ENCODE data around the gene MTG2.

The MTG2 gene

DNA sequence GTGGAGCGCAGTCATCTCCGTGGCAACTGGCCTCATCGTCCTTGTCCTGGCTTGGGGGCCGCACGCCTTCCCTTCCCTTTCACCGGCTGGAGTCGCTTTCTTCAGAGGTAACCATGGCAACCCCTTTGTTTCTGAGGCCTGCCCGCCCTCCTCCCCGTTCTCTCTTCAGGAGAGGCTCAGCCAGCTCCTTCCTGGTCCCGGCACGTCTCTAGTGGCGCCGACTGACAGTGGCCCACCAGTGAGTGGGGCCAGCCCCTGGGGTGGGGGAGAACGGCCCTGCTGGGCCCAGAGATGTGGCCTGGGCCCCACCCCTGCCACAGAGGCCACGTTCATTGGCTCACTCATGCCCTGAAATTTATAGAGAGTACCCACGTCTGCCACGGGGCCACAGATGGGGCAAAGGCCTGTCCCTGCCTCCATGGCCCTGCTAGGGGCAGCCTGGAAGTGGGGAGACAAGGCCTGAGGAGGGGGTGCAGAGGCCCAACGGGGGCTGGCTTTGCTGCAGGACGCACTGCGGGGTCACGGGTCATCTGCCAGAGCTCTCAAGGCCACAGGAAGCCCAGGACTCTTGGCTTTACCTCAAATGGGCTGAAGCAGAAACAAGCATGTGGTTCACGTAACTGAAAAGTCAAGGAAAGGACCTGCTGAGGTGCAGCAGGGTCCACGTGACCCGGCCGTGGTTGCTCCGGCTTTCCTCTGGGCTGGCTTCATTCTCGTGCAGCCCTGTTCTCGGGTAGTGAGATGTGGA is 54.1 kb downstream of the MTG2 start:
- no peak for DNase-seq

DNA sequence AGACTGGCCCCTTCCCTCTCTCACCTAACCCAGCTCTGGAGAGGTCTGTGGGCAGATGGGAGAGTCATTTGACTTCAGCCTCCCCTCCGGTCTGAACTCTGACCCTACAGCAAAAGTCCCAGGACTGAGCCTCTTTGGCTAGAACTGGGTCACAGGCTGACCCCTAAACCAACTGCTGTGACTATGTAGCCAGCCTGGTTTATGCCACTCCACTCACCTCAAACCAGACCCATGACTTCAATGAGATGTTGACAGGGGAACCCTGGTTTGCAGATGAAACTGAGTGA is 54.6 kb downstream of the MTG2 start:
- no peak for DNase-seq

DNA sequence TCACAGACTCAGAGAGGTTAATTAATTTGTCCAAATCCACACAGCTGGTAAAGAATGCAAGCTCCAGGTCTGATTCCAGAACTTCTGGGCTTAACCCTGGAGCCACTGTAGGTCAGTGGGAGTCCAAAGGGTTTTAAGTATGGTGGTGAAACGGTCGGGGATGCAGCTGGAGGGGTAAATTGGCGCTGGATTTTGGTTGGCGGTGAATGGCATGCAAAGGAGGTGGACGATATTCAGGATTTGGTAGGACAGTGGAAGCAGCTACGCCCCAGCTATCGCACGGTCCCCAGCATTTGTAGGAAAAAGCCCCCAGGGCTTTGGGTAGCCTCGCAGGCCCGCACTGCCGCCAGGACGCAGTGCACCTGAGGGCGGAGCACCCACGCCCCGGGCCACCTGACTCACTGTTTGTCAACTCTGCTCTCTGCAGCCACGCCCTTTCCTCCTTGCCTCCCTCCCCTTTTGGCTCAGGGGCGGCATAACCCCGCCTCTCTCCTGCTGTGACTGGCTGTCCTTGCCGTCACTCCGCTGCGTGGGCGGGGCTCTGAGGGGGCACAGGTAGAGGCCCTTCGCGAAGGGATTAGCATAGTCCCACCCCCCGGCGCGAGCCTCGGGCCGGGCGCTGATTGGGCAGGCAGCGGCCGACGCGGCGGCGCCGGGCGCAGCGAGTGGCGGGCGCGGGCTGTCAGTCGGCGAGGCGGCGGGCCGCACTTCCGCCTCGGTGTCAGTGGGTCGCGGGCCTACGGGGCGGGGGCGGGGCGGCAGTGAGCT is 55.2 kb downstream of the MTG2 start, which contains the start of gene OSBPL2:
TSS of gene OSBPL2 (plus strand) at position 721 of the 768 bp plus-strand sequence. CDS start 17,664 bp downstream, outside the sequence.
- peak; percentile 97 for DNase-seq

DNA sequence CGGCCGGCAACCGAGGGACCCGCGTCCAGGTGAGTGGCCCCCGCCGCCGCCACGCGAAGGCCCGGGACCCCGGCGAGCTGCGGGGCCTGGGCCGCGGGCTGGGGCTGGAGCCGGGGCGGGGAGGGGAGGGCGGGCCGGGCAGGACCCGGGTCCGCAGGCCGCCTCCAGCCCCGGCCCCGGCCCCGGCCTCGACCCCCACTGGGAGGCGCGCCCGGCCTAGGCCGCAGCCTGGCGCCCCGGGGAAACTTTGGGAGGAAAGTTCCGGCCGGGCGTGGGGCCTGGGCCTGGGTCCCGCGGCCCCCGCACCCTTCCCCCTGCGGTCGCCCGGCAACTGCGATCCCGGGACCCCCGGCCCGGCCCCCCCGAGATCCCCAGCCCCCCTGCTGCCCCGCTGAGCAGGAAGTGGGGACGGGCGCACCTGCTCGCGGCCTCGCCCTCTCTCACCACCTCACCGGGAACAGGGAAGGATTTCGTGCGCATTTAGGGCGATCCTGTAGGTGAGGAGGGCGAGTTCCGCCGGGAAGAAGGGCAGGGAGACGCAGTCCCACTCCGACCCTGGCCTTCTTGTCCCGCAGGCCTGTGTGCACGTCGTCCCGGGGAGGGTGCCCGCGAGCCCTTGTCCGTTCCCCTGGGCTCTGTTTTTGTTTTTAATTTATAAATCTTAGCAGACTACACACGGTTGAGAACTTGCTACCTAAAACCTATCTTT is 55.9 kb downstream of the MTG2 start:
- DNase-seq: peak; percentile 39

DNA sequence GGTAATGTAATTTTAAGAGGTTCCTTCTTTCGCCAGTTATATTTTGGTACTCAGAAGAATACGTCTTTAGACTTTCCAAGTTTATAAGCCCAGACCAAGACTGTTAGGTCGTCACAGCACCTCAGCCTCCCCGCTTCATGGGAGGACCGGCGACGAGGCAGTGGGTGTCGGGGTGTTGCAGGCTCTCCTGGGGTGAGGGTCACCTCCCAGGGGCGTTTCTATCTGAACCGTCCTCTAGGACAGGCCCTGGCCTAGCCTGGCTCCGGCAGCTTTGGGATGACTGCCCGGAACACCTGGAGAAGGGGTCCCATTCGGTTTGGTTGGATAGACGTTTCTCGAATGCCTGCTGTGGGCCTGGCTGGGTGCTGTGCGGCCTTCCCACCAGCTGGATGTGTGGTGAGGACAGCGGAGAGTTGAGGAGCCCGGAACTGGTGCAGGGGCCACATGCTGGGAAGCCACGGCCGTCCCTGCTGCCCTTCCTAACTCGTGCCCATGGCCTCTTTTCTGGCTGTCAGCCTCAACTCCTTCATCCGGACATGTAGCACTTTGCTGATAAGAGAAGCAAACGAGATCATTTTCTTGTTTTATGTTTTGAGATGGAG is 56.6 kb downstream of the MTG2 start:
- no peak for DNase-seq

DNA sequence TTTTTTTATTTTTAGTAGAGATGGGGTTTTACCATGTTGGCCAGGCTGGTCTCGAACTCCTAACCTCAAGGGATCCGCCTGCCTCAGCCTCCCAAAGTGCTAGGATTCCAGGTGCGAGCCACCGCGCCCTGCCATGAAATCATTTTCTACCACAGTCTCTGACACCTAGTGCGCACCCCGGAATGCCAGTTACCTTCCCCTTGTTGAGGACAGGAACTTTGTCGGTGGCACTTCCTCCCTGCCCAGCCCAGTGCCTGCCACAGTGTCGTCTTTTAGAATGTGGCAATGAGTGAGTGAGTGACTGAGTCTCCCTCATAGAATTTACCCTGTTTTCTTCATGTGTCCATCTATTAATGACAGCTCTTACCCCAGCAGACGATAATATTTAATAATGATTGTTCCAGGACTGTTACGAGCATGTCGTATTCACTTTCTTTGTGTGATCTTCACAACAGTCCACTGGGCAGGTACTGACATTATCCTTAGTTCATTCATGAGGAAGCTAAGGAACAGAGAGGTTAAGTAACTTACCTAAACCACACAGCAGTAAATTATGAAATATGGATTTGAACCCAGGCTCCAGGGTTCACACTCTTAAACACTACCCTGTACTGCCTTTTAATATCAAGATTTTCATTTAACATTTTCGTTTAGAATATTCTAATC is 57.3 kb downstream of the MTG2 start:
- no peak for DNase-seq

DNA sequence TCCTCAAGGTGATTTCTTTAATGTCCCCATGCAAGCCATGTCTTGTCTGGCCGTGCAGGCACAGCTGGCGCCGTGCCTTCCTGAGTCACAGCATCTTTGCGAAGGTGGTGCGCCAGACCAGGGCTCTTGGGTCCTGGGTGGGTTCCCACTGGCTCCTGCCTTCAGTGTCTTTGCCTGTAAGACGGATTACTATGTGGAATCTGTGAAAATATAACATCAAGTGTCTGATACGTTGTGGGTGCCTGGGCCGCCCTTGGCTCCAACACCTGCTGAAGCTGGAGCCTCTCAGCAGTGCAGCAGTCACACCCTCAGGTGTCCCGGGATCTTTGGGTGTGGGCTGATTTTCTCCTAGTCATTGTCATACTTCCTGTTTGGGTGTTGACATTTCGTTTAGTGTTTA is 58.7 kb downstream of the MTG2 start:
- DNase-seq: no peak

DNA sequence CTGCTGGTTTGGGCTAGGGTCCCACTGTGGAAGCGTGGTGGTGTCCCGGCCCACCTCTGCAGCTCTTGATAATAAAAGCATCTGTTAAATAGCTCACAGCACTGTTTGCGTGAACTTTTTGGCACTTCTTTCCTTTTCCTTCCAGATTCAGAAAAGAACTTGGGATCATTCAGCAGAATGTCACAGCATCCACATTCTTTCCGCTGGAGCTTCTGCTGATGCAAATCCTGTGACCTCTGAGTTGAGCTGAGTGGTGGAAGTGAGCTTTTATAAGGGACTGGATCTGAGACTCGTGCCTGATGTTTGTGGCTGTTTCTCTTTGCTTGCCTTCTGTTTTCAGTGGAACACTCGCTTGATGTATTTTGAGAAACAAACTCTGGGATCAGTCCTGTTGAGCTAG is 59.3 kb downstream of the MTG2 start:
- DNase-seq: no peak

DNA sequence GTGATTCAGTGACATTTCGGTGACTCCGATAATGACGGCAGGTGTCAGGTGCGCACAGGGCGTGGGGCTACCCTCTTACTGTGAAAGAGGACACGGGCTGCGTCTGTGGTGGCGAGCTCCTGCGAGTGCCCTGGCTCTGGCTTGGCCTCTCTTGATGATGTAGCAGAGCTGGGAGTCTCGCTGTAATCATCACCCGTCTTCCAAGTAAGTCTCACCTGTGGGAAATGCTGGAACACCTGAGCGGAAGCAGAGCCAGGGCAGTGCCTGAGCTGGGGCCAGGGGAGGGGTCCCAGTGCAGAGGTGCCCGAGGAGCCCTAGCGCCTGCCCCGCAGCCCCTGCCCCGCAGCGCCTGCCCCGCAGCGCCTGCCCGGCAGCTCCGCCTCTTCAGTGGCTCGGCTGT is 60.3 kb downstream of the MTG2 start:
- no peak for DNase-seq

DNA sequence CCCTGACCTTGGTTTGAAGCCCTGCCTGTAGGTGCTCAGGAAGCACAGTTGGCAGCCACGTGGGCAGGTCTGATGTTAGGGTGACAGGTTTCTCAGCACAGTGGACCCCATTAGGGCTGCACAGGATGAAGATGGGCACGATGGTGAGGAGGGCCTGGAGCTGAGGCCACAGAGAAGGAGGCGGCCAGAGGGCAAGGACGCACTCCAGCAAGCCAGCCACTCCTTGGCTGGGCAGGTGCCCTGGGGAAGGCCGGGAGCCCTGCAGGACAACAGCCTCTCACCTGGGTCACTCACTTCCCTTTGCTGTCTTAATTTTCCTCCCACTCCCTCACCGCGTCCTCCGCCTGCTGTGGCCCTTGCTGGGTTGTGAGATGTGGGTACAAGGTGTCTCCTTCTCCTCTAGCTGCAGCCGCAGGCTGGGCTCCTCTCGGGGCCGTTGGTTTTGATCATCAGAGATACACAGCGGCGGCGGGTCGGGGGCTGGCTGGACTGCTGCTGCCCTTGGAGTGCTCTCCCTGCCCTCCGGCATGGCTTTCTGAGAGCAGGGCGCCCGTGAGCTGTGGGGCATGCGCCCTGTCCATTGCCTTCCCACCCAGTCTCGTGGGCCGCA is 61.2 kb downstream of the MTG2 start:
- DNase-seq: no peak

DNA sequence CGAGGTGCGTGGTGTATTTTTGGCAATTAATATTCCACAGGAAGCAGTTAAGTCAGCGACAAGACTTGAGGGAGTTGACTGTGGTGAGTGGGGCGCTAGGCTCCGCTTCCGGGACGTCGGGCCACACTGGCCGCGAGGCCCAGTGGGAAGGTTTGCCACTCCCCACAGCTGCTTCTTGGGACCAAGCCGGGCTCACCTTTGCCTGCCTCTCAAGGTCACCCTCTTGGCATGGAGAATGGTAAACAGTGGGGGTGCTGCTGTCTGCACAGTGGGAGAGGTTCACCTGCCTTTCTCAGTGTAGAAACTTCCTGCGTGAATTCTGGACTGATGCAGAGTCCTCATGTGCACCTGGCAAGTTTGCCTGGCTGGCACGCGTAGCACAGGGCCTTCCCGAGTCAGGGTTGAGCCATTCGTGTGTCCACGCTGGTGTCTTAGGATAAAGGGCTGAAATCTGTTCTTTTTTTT is 61.8 kb downstream of the MTG2 start:
- DNase-seq: no peak

DNA sequence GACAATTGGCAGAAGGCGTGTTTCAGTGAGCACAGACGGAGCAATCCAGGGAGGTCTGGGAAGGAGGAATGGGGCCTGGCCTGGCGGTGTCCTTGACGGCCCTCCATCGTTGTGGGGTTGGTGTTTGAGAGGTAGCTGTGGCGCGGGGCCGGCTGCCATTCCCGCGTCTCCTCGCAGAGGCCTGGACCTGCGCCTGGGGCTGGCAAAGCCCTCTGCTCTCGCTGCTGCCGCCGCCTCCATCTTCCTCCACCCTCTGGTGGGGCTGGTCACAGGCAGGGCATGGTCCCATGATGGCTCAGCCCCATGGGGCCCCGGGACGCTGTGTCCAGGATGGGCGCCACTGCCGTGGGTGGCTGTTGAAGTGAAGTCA is 63.1 kb downstream of the MTG2 start:
- DNase-seq: no peak

DNA sequence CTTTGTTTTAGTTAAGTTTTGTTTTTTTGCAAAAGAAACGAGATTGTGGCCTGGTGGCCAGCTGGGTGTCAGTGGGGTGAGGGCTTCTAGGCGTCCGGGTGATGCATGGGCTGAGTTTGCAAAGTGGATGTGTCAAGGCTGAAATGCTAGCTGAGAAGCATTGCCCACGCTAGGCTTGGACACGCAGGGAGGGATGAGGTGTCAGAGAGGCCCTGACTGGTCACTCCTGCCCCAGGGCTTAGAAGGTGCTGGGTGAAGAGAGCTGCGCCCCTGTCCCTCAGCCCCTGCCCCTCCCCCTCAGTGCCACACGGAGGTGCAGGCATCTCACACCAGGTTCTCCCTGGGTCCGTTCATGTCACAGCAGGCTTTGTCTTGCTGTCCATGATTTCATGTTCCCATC is 63.6 kb downstream of the MTG2 start:
- no peak for DNase-seq

DNA sequence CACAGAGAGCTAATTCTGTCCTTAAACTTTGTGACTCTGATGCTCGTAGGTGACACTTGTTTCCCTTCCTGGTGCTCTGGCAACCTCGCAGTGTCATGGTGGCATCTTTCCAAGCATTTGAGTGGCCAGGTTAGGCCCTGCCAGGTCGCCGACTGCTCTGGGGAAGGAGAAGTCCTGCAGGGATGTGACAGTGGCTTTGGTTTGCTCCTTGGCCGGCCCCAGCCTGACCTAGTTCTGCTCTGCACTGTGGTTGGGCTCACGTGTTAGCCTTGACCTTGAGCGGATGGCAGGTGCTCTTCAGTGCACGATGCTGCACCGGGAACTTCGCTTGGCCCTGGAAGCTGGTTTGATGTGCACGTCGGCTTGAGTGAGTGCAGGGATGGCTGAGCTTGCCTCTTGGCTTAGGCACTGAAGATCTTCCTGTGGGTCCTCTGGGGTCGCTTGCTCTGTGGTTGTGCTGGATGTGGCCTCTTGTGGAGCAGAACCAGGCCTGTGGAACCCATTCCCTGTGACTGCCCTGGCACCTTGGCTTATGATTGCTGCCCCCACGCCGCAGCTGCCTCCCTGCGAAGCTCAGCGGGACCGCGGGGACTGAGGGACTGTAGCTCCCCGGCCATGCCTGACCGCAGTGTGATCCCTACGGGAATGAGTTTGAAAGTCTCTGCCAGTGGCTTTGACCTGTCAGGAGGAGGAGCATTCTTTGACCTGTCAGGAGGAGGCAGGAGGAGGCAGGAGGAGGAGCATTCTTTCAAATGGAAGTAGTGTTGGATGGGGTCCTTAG is 64.2 kb downstream of the MTG2 start:
- DNase-seq: peak; percentile 29

DNA sequence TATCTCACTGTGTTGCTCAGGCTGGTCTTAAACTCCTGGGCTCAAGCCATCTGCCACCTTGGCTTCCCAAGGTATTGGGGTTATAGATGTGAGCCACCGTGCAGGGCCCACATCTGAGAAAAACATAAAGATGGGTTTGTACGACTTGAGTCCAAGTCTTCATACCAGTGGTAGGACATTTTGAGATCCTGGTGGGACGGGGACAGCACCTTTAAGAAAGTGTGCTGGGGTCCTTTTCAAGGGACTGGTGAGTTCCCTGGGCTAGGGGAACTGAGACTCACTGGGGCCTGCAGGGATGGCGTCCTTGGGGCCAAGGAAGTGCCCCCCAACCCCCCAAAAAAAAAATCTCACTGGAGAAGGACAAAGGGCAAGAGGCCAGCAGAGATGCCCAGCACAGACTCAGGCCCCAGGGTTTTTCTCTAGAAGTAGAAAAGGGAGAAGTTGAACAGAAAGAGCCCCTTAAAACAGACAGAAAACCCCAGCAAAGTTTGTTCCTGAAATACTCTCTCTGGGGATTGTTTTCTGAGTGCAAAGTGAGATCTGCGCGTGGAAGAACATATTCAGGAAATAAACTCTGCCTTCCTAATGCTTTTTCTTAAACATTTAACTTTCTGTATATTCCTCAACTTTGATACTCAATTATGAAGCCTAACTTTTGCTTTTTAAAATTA is 66.2 kb downstream of the MTG2 start:
- no peak for DNase-seq

DNA sequence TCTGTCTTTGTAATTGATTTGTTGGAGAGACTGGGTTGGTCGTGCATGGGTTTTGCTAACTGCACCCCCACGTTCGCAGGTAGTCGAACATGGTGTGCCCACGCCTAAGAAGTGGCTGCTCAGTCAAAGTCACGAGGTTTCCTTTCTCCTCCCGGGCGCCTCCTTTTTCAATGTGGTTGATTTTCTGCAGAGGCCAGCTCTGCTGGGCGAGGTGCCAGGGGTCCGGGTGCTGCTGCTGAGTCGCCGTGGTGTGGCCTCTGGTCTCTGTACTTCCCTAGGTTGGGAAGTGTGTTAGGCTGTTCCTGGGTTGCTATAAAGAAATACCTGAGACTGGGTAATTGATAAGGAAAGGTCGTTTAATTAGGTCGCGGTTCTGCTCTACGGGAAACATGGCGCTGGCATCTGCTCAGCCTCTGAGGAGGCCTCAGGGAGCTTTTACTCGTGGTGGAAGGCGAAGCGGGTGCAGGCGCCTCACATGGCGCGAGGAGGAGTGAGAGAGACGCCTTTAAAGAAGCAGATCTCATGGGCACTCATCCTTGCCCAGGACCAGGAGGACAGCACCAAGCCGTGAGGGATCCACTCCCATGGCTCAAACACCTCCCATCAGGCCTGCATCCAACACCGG is 69.6 kb downstream of the MTG2 start:
- DNase-seq: no peak

Measured in NCI-H510A (cell line).